HepG2 (cell line): Measurements from ENCODE around the gene HS6ST1. TPM values are rescaled to one million over a fixed set of nuclear protein-coding genes. Genes with fewer than 3 reads are reported as not detected.
A peak's percentile ranks its signal among the peaks of the same experiment; 100 is the strongest.

Experiments used
- ATAC-seq: fragments of 200-7000 bp; cut with Tn5 transposase; 3 replicates; pipeline ENCODE4 v1.9.1; 2020; ENCODE audit warnings: mild to moderate bottlenecking, moderate library complexity
- BruUV-seq: library from RNA; stranded (reverse); fragments of 400-500 nt; replicated peaks from 2 replicates; lab custom pipeline; 2021; lab: Mats Ljungman, UMichigan
- CTCF ChIA-PET: fragments of 300-600 bp; formaldehyde crosslinking; extraction: SDS; loops from one replicate; lab custom pipeline; 2021; ENCODE audit warnings: low total read pairs, inconsistent platforms, low intra/inter-chr PET ratio; lab: Yijun Ruan, JAX
- POLR2A ChIA-PET: fragments of 350-600 bp; sonication (Branson Sonifier 250); formaldehyde crosslinking; loops from one replicate; lab custom pipeline; 2020; ENCODE audit warnings: antibody characterized with exemption, inconsistent platforms; lab: Yijun Ruan, JAX
- DNase-seq: peaks from one replicate; pipeline ENCODE4 v3.0.0-alpha.2; 2015; ENCODE audit warnings: low spot score
- FAIRE-seq: peaks from 3 replicates; lab custom pipeline; 2011; peaks lifted over from hg19 to GRCh38; lab: Jason Lieb, UNC
- H2AFZ ChIP-seq: one replicate; pipeline ENCODE4 v1.6.1; 2011; ENCODE audit warnings: low read length, inconsistent platforms
- H3K27ac ChIP-seq: fragments of 300-600 bp; 3 replicates; pipeline ENCODE4 v1.8.0; 2011; ENCODE audit warnings: mixed run types, mild to moderate bottlenecking, mixed read lengths, low read length, inconsistent platforms; ENCODE audit not compliant: insufficient read depth; ENCODE audit errors: extremely low read length
- H3K27me3 ChIP-seq, 2 experiments: fragments of 200-600 bp in 1 of 2; 2 replicates in 1 of 2; 3 replicates in 1 of 2; pipeline versions ENCODE4 v1.6.0 to v1.8.0; 2011; ENCODE audit warnings: low read length in 2 of 2, mild to moderate bottlenecking in 2 of 2, moderate library complexity in 2 of 2, inconsistent platforms in 1 of 2; ENCODE audit not compliant: insufficient read depth in 2 of 2, control insufficient read depth in 1 of 2
- H3K36me3 ChIP-seq, 2 experiments: fragments of 200-600 bp in 1 of 2; replicated peaks in 1 of 2; 2 replicates in 1 of 2; 3 replicates in 1 of 2; pipeline versions ENCODE4 v1.5.1 to v1.8.0; 2011; ENCODE audit warnings: low read length in 2 of 2, inconsistent platforms in 1 of 2; ENCODE audit not compliant: insufficient read depth in 2 of 2, control insufficient read depth in 1 of 2
- H3K4me1 ChIP-seq: 2 replicates; pipeline ENCODE4 v1.5.1; 2012; ENCODE audit warnings: low read length, inconsistent platforms; ENCODE audit not compliant: insufficient read depth
- H3K4me2 ChIP-seq: 2 replicates; pipeline ENCODE4 v1.6.0; 2011; ENCODE audit warnings: low read depth, low read length, inconsistent platforms
- H3K4me3 ChIP-seq, 3 experiments: fragments of 200-600 bp in 1 of 3; sonication (generic), shearing (Covaris generic) in 1 of 3; replicated peaks in 1 of 3; 2 replicates each; pipeline ENCODE4 v1.5.1; 2011 to 2016; ENCODE audit warnings: low read length in 3 of 3, inconsistent platforms in 2 of 3, low read depth in 2 of 3, mild to moderate bottlenecking in 2 of 3, control low read depth in 1 of 3, mixed read lengths in 1 of 3; ENCODE audit not compliant: insufficient read depth in 1 of 3
- H3K79me2 ChIP-seq: one replicate; pipeline ENCODE4 v1.6.1; 2011; ENCODE audit warnings: low read length, inconsistent platforms; ENCODE audit not compliant: insufficient read depth
- H3K9ac ChIP-seq: 2 replicates; pipeline ENCODE4 v1.6.0; 2011; ENCODE audit warnings: mild to moderate bottlenecking, low read depth, low read length, inconsistent platforms; ENCODE audit not compliant: insufficient read depth
- H3K9me3 ChIP-seq: 2 replicates; pipeline ENCODE4 v1.5.1; 2012; ENCODE audit warnings: mild to moderate bottlenecking, low read length
- H4K20me1 ChIP-seq: 2 replicates; pipeline ENCODE4 v1.6.0; 2011; ENCODE audit warnings: inconsistent platforms, mild to moderate bottlenecking, low read length, moderate library complexity; ENCODE audit not compliant: insufficient read depth
- CTCF ChIP-seq: sonication (generic); formaldehyde crosslinking; IDR thresholded peaks from 2 replicates; pipeline ENCODE4 v1.5.0; 2020; ENCODE audit warnings: mild to moderate bottlenecking, missing genetic modification reagents, moderate library complexity
- ETS1 ChIP-seq: sonication (generic); formaldehyde crosslinking; IDR thresholded peaks from 2 replicates; pipeline ENCODE4 v1.4.0; 2020; ENCODE audit warnings: missing genetic modification reagents
- NR2C2 ChIP-seq: sonication (generic); formaldehyde crosslinking; IDR thresholded peaks from 2 replicates; pipeline ENCODE4 v1.4.0; 2020; ENCODE audit warnings: missing genetic modification reagents, mild to moderate bottlenecking, moderate library complexity, borderline replicate concordance
- PHF8 ChIP-seq: sonication (generic); formaldehyde crosslinking; IDR thresholded peaks from 2 replicates; pipeline ENCODE4 v1.5.0; 2020; ENCODE audit warnings: missing genetic modification reagents
- RBM22 ChIP-seq: fragments of 200-400 bp; formaldehyde crosslinking; optimal IDR thresholded peaks from 2 replicates; pipeline ENCODE3; 2017; ENCODE audit warnings: mild to moderate bottlenecking, low read length, moderate library complexity
- SMYD3 ChIP-seq: sonication (generic); formaldehyde crosslinking; IDR thresholded peaks from 2 replicates; pipeline ENCODE4 v1.8.1; 2023; ENCODE audit warnings: mild to moderate bottlenecking, missing genetic modification reagents
- SRY ChIP-seq: sonication (generic); formaldehyde crosslinking; IDR thresholded peaks from 2 replicates; pipeline ENCODE4 v1.8.0; 2022; ENCODE audit warnings: mild to moderate bottlenecking, missing genetic modification reagents
- ZBTB4 ChIP-seq: sonication (generic); formaldehyde crosslinking; IDR thresholded peaks from 2 replicates; pipeline ENCODE4 v1.4.0; 2020; ENCODE audit warnings: missing genetic modification reagents, mild to moderate bottlenecking, borderline replicate concordance
- ZMAT5 ChIP-seq: sonication (generic); formaldehyde crosslinking; IDR thresholded peaks from 2 replicates; pipeline ENCODE4 v1.5.0; 2020; ENCODE audit warnings: mild to moderate bottlenecking, low read depth, missing genetic modification reagents, borderline replicate concordance
- ZNF20 ChIP-seq: sonication (generic); formaldehyde crosslinking; IDR thresholded peaks from 2 replicates; pipeline ENCODE4 v1.4.0; 2020; ENCODE audit warnings: mild to moderate bottlenecking, moderate library complexity, missing genetic modification reagents
- ZNF263 ChIP-seq: sonication (generic); formaldehyde crosslinking; IDR thresholded peaks from 2 replicates; pipeline ENCODE4 v1.4.0; 2020; ENCODE audit warnings: missing genetic modification reagents
- ZNF605 ChIP-seq: sonication (generic); formaldehyde crosslinking; IDR thresholded peaks from 2 replicates; pipeline ENCODE4 v1.8.0; 2022; ENCODE audit warnings: mild to moderate bottlenecking, missing genetic modification reagents
- ZNF768 ChIP-seq: sonication (generic); formaldehyde crosslinking; IDR thresholded peaks from 2 replicates; pipeline ENCODE4 v1.4.0; 2020; ENCODE audit warnings: missing genetic modification reagents
- WGBS: methylation state at CpG from one replicate; pipeline ENCODE4 v1.1.6; 2017; ENCODE audit warnings: low lambda C conversion rate; 5-methylcytosine and 5-hydroxymethylcytosine counted together
- in situ Hi-C: cut with HindIII; loops from 2 replicates; pipeline ENCODE4 v1.10.0; 2017; ENCODE audit warnings: low pct_unique_long_range_greater_than_20kb; ENCODE audit not compliant: extremely low pct_ligation_motif_present
- intact Hi-C: fragments of 100-400 bp; cut with micrococcal nuclease; formaldehyde crosslinking; loops from one replicate; pipeline ENCODE4 v1.10.0; 2022; ENCODE audit not compliant: unreplicated experiment
- polyA plus RNA-seq, 8 experiments: library from polyadenylated mRNA; depleted of rRNA in 3 of 8; stranded (reverse) in 7 of 8; unstranded in 1 of 8; fragments of >200 nt; fragmentation: Illumina TruSeq in 4 of 8; extraction: Trizol in 4 of 8; gene quantifications; 2 replicates each; pipeline versions ENCODE4 v1.2.1 to v1.2.3, GENCODE V29; 2011 to 2016; ENCODE audit warnings: low read depth in 4 of 8, missing spikeins in 1 of 8, mixed read lengths in 1 of 8; ENCODE audit not compliant: insufficient read depth in 1 of 8
- total RNA-seq, 5 experiments: library from RNA; depleted of rRNA; stranded (reverse); fragments of >200 nt; fragmentation: Illumina TruSeq; extraction: Trizol; gene quantifications; 2 replicates each; pipeline ENCODE4 v1.2.3, GENCODE V29; 2016; ENCODE audit warnings: low read depth in 1 of 5

HS6ST1 gene
- total and polyA plus RNA-seq, 2 of the 13 experiments (the other 11 are each of a cell fraction or from before 2014, with no cell fraction given) = 34.5 to 84.6 TPM

GRCh38 chr2:128282246-128282975, 36.3 kb downstream of the HS6ST1 start:
- H3K4me1 ChIP-seq = peaks cover 19% of the 10 kb centered on the region; the same call in 1 of the 2 replicates
- no peak overlapping the region for H3K27ac ChIP-seq
- DNase-seq = no peak
- peaks cover 62% of the 10 kb centered on the region; the same call in 1 of the 2 replicates for H4K20me1 ChIP-seq
- intact Hi-C loops = loop anchor here (2.0 kb wide), 1 partner anchor 26 kb away; no protein-coding TSS in a partner anchor
- FAIRE-seq = no peak
- no peaks in the 10 kb centered on the region for H3K27me3 ChIP-seq
- no peak overlapping the region for H3K4me2 ChIP-seq
- peaks cover 46 to 81% of the 10 kb centered on the region in 2 experiments for H3K36me3 ChIP-seq
- CTCF ChIA-PET = no interaction called here
- no peaks in the 10 kb centered on the region for H3K9me3 ChIP-seq
- POLR2A ChIA-PET = interaction anchor here (1.3 kb wide), 1 partner anchor 24 kb away, joined by 3 read pairs; no protein-coding TSS in a partner anchor
- in situ Hi-C loops = no loop called here
- WGBS = 92% methylated on average over 10 of the region's 24 CpGs
- H3K9ac ChIP-seq = peak overlapping the region; percentile 2; the same call in 1 of the 2 replicates
- 0 out of 3 replicates have a peak, but pooled peaks have one; percentile 1 for ATAC-seq
- H3K4me3 ChIP-seq = no peak overlapping the region
- no peak overlapping the region for H2AFZ ChIP-seq
- BruUV-seq = no TSS peak
- H3K79me2 ChIP-seq = peaks cover 66% of the 10 kb centered on the region
- TF ChIP-seq ZNF768 (CRISPR knock-in tag) (peak; percentile 4; the same call in 1 of the 2 replicates), ZBTB4 (CRISPR knock-in tag) (0 out of 2 replicates have a peak, but pooled peaks have one; percentile 34), ETS1 (no peak), ZMAT5 (CRISPR knock-in tag) (no peak), SRY (CRISPR knock-in tag) (no peak), RBM22 (peak; percentile 39), NR2C2 (CRISPR knock-in tag) (no peak), CTCF (CRISPR knock-in tag) (0 out of 2 replicates have a peak, but pooled peaks have one; percentile 8), ZNF20 (CRISPR knock-in tag) (no peak), PHF8 (CRISPR knock-in tag) (0 out of 2 replicates have a peak, but pooled peaks have one; percentile 6), ZNF263 (CRISPR knock-in tag) (no peak), SMYD3 (CRISPR knock-in tag) (no peak), ZNF605 (CRISPR knock-in tag) (no peak)
